GM18508 (cell line): ENCODE data around the gene PIGA.
"Not testable (repeated sequence)": the region's sequence is repeated elsewhere in the genome, so short reads cannot be mapped to it uniquely, and the experiment has no call there.

Experiments
- ATAC-seq: cut with Tn5 transposase; IDR thresholded peaks from one replicate; pipeline ENCODE4 v1.9.1; 2021; ENCODE audit warnings: moderate number of reproducible peaks; ENCODE audit not compliant: insufficient read depth, unreplicated experiment

Gene PIGA

GRCh38 chrX:15322072-15322471 lies 13.3 kb downstream of the PIGA start:
- no peak for ATAC-seq

GRCh38 chrX:15321447-15321846 lies 13.9 kb downstream of the PIGA start:
- ATAC-seq: no peak

GRCh38 chrX:15320297-15320696 lies 15.0 kb downstream of the PIGA start:
- no peak for ATAC-seq

GRCh38 chrX:15319075-15319474 lies 16.2 kb downstream of the PIGA start:
- ATAC-seq: no peak

GRCh38 chrX:15315509-15315908 lies 19.8 kb downstream of the PIGA start, which contains the start of gene ASB11:
Gene ASB11 (minus strand): TSS chrX:15315640. CDS start chrX:15315605, 35 bp downstream.
- no peak for ATAC-seq

GRCh38 chrX:15314472-15314871 lies 20.9 kb downstream of the PIGA start:
- ATAC-seq: no peak

GRCh38 chrX:15311119-15311518 lies 24.2 kb downstream of the PIGA start:
- ATAC-seq: no peak

GRCh38 chrX:15310117-15310516 lies 25.2 kb downstream of the PIGA start:
- ATAC-seq: no peak

GRCh38 chrX:15305899-15306298 lies 29.4 kb downstream of the PIGA start:
- not testable (repeated sequence) for ATAC-seq

- ATAC-seq: no peak
Measured at GRCh38 chrX:15301924-15302323, 33.4 kb downstream of the PIGA start.

- no peak for ATAC-seq
Measured at GRCh38 chrX:15299941-15300851, 35.1 kb downstream of the PIGA start.

GRCh38 chrX:15298780-15299179 lies 36.5 kb downstream of the PIGA start:
- ATAC-seq: no peak

GRCh38 chrX:15298201-15298600 lies 37.1 kb downstream of the PIGA start:
- ATAC-seq: no peak

- ATAC-seq: no peak
Measured at GRCh38 chrX:15293451-15293850, 41.9 kb downstream of the PIGA start.

- no peak for ATAC-seq
Measured at GRCh38 chrX:15292861-15293260, 42.5 kb downstream of the PIGA start.

- no peak for ATAC-seq
Measured at GRCh38 chrX:15277604-15278003, 57.7 kb downstream of the PIGA start.

- no peak for ATAC-seq
Measured at GRCh38 chrX:15274946-15275345, 60.4 kb downstream of the PIGA start.

GRCh38 chrX:15273275-15273674 lies 62.0 kb downstream of the PIGA start:
- not testable (repeated sequence) for ATAC-seq

GRCh38 chrX:15271757-15272156 lies 63.6 kb downstream of the PIGA start:
- ATAC-seq: no peak

GRCh38 chrX:15269618-15270521 lies 65.5 kb downstream of the PIGA start, which contains the start of gene ASB9:
Gene ASB9 (minus strand): TSS chrX:15270083. CDS start chrX:15269874, 209 bp downstream.
- peak; percentile 55 for ATAC-seq
